Hepatocyte (in vitro differentiated cells): Measurements from ENCODE around the gene NHLRC4.

ENCODE experiments used
- EZH2 ChIP-seq: fragments of 200-600 bp; sonication (generic); IDR thresholded peaks from 2 replicates; pipeline ENCODE4 v1.6.1; 2016; ENCODE audit warnings: antibody characterized with exemption, mild to moderate bottlenecking, borderline replicate concordance
- EZH2phosphoT487 ChIP-seq: fragments of 200-600 bp; sonication (generic); IDR thresholded peaks from one replicate; pipeline ENCODE4 v1.6.1; 2018; ENCODE audit warnings: antibody characterized with exemption, mild to moderate bottlenecking, low read depth, moderate library complexity; ENCODE audit not compliant: unreplicated experiment, severe bottlenecking
- TF ChIP-seq, protein P1 (sequence below): fragments of 200-600 bp; sonication (generic); IDR thresholded peaks from 2 replicates; pipeline ENCODE4 v1.5.1; 2016; ENCODE audit warnings: antibody characterized with exemption, mild to moderate bottlenecking; ENCODE audit not compliant: poor library complexity

DNA sequence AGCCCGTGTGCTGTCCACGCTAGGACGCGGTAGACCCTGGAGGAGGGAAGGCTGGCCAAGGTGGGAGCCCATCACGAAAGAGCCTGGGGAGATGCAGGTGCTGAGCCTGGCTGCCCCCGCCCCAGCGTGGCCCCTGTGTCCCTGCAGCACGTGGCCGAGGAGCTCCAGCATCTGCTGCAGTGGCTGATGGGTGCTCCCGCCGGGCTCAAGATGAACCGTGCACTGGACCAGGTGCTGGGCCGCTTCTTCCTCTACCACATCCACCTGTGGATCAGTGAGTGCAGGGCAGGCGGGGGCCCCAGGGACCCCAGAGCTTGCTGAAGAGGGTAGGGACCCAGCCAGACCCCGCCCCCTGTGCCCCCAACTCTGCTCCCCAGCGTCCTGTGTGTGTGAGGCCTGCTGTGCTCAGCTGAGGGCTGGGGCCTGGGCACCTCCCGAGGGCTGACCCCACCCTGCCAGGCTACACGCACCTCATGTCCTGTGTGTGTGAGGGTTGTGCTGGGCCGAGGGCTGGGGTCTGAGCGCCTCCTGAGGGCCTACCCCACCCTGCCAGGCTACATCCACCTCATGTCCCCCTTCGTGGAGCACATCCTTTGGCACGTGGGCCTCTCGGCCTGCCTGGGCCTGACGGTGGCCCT is 11.5 kb downstream of the NHLRC4 start:
- TF ChIP-seq, protein P1, sequence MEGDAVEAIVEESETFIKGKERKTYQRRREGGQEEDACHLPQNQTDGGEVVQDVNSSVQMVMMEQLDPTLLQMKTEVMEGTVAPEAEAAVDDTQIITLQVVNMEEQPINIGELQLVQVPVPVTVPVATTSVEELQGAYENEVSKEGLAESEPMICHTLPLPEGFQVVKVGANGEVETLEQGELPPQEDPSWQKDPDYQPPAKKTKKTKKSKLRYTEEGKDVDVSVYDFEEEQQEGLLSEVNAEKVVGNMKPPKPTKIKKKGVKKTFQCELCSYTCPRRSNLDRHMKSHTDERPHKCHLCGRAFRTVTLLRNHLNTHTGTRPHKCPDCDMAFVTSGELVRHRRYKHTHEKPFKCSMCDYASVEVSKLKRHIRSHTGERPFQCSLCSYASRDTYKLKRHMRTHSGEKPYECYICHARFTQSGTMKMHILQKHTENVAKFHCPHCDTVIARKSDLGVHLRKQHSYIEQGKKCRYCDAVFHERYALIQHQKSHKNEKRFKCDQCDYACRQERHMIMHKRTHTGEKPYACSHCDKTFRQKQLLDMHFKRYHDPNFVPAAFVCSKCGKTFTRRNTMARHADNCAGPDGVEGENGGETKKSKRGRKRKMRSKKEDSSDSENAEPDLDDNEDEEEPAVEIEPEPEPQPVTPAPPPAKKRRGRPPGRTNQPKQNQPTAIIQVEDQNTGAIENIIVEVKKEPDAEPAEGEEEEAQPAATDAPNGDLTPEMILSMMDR, result no peak
- TF ChIP-seq EZH2 (no peak), EZH2phosphoT487 (no peak)
